ENCODE measurements around the gene ITGAE.
"Not testable (repeated sequence)": the region's sequence is repeated elsewhere in the genome, so short reads cannot be mapped to it uniquely, and the experiment has no call there.

The ITGAE gene

DNA sequence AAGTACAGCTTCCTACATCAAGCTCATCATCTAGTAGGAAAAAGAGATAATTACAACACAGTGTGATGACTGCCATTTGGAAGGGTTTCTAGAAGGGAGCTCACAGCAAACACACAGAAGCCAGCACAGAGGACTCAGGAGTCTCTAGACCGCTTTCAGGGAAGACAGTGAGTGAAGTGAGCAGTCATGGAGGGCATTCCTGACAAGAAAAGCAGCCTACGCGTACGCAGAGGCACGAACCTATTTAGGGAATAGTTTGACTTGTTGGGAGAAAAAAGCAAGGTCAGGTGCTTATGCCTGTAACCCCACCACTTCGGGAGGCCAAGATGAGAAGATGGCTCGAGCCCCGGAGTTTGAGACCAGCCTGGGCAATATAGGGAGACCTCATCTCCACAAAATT lies 85.7 kb downstream of the ITGAE start:
- DNase-seq (ENCODE audit: low read depth), result no peak
- H3K4me3 ChIP-seq (ENCODE audit: control insufficient read depth, low read depth, low read length), result no peak overlapping the region
- TF ChIP-seq, protein P1, sequence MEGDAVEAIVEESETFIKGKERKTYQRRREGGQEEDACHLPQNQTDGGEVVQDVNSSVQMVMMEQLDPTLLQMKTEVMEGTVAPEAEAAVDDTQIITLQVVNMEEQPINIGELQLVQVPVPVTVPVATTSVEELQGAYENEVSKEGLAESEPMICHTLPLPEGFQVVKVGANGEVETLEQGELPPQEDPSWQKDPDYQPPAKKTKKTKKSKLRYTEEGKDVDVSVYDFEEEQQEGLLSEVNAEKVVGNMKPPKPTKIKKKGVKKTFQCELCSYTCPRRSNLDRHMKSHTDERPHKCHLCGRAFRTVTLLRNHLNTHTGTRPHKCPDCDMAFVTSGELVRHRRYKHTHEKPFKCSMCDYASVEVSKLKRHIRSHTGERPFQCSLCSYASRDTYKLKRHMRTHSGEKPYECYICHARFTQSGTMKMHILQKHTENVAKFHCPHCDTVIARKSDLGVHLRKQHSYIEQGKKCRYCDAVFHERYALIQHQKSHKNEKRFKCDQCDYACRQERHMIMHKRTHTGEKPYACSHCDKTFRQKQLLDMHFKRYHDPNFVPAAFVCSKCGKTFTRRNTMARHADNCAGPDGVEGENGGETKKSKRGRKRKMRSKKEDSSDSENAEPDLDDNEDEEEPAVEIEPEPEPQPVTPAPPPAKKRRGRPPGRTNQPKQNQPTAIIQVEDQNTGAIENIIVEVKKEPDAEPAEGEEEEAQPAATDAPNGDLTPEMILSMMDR (IDR thresholded peaks at IDR 0.05; ENCODE audit: control insufficient read depth, insufficient read depth, low read depth, low read length, missing control alignments), result no peak

DNA sequence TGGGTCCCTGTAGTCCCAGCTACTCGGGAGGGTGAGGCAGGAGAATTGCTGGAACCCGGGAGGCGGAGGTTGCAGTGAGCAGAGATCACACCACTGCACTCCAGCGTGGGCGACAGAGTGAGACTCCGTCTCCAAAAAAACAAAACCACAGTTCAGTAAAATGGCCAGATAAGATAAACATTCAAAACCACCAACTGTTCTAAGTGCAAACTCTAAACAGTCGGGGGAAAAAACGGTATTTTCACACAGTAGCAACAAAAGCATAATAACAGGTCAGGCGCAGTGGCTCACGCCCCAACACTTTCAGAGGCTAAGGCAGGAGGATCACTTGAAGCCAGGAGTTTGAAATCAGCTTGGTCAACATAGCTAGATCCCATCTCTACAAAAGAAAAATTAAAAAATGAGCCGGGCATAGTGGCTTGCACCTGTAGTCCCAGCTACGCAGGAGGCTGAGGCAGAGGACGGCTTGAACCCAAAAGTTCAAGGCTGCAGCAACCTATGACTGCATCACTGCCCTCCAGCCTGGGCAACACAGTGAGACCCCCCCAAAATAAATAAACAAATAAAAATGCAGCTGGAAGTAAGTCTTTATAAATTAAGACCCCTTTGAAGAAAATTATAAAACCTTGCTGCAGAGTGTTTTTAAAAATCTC lies 88.1 kb downstream of the ITGAE start:
- DNase-seq (ENCODE audit: low read depth), result no peak
- no peak overlapping the region for H3K4me3 ChIP-seq (ENCODE audit: control insufficient read depth, low read depth, low read length)
- TF ChIP-seq, protein P1 (IDR thresholded peaks at IDR 0.05; ENCODE audit: control insufficient read depth, insufficient read depth, low read depth, low read length, missing control alignments), result no peak

DNA sequence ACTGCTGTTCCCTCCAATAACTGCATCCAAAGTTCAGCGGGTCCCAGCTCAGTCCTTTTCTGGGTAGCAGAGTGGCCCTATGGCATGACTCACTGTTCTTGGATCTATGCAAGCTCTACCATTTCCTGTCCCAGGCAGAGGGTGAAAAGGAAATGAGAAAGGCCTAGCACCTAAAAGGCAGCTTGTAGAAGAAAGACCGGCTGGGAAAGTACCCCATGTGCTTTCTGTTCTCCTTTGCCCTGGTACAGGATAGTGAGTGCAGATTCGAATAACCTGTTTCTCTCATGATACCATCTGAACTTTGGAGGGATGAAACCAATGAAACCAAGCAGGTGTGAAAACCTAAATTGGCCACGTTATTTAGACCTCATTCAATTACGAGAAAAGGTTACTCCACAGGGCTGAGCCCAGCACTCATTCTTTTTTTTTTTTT lies 90.0 kb downstream of the ITGAE start:
- DNase-seq (ENCODE audit: low read depth), result no peak
- TF ChIP-seq, protein P1 (IDR thresholded peaks at IDR 0.05; ENCODE audit: control insufficient read depth, insufficient read depth, low read depth, low read length, missing control alignments), result no peak
- H3K4me3 ChIP-seq (ENCODE audit: control insufficient read depth, low read depth, low read length), result no peak overlapping the region

DNA sequence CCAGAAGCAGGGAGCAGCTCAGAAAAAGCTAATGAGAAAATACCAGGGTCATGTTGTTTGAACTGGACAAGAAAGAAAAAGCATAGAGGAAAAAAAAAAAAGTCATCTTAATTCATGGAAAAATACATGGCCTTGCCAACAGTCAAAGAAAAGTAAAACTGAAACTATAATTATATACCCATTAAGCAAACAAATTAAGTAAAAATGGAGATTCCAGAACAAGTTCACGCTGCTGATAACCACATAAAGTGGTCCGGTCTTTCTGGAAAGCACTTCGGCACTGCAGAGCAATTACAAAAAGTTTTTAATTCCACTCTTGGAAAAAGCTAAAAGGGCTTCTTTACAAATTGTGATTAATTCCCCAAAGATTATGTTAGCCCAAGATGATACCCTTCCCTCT lies 92.6 kb downstream of the ITGAE start:
- H3K4me3 ChIP-seq (ENCODE audit: control insufficient read depth, low read depth, low read length), result no peak overlapping the region
- TF ChIP-seq, protein P1 (IDR thresholded peaks at IDR 0.05; ENCODE audit: control insufficient read depth, insufficient read depth, low read depth, low read length, missing control alignments), result no peak
- DNase-seq (ENCODE audit: low read depth), result no peak

DNA sequence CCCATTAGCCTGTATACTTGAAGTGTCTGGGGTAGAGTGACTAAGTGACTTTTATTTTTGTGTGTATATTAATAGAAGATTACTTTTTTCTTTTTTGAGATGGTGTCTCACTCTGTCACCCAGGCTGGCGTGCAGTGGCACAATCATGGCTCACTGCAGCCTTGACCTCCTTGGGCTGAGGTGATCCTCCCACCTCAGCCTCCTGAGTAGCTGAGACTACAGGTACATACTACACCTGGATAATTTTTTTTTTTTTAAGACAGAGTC lies 95.3 kb downstream of the ITGAE start:
- H3K4me3 ChIP-seq (ENCODE audit: control insufficient read depth, low read depth, low read length); DNase-seq (ENCODE audit: low read depth): not testable (repeated sequence)

DNA sequence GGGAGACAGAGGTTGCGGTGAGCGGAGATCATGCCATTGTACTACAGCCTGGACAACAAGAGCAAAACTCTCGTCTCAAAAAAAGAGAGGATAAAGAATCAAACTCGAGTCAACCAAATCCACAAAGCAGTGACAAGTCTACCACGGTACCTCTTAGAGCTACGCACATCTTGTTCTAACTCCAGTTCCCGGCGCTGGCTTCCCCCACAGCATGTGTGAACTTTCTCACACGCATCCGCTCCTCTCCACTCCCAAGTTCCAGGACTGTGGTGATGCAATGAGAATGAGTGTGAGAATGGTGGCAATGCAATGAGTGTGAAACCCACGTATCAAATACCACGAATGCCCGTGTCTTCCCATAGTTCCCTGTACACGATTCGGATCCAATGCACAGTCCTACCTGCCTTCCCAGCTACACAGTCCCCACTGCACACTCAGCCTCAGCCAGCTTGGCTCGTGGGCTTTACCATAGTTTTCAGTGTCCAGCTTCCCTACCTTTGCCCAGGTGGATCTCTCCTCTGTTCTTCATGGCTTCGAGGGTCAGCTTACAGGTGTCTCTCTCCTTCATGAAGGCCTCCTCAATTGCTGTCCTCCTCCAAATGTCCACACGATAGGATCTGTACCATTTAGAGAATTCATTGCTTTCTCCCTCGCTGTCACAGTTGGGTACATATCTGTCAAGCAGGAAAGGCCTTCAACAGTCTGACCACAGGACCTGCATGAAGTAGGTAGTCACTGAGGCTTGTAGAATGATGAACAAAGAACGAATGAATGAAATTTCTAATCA lies 95.9 kb downstream of the ITGAE start:
- TF ChIP-seq, protein P1 (IDR thresholded peaks at IDR 0.05; ENCODE audit: control insufficient read depth, insufficient read depth, low read depth, low read length, missing control alignments), result no peak
- H3K4me3 ChIP-seq (ENCODE audit: control insufficient read depth, low read depth, low read length), result no peak overlapping the region
- no peak for DNase-seq (ENCODE audit: low read depth)

DNA sequence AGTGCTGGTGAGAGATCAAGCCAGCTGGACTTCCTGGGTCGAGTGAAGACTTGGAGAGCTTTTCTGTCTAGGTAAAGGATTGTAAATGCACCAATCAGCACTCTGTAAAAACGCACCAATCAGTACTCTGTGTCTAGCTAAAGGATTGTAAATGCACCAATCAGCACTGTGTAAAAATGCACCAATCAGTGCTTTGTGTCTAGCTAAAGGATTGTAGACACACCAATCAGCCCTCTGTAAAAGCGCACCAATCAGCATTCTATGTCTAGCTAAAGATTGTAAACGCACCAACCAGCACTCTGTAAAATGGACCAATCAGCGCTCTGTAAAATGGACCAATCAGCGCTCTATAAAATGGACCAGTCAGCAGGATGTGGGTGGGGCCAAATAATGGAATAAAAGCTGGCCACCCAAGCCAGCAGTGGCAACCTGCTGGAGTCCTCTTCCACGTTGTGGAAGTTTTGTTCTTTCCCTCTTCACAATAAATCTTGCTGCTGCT lies 98.9 kb downstream of the ITGAE start:
- H3K4me3 ChIP-seq (ENCODE audit: control insufficient read depth, low read depth, low read length); DNase-seq (ENCODE audit: low read depth): not testable (repeated sequence)
